Right ventricle myocardium superior (tissue), 1 donor: ENCODE results near the gene TMED4. TPM values are rescaled to one million over a fixed set of nuclear protein-coding genes. Genes with fewer than 3 reads are reported as not detected.
A peak's percentile ranks its signal among the peaks of the same experiment; 100 is the strongest.

Source experiments
- ATAC-seq: fragments of 200-7000 bp; cut with Tn5 transposase; one replicate; pipeline ENCODE4 v1.9.1; 2020; ENCODE audit warnings: mild to moderate bottlenecking; ENCODE audit not compliant: poor library complexity
- DNase-seq: peaks from one replicate; pipeline ENCODE4 v3.0.0-alpha.2; 2020
- intact Hi-C: fragments of 100-400 bp; cut with DNase I; formaldehyde crosslinking; loops from one replicate; pipeline ENCODE4 v1.11.2; 2022
- long read RNA-seq: library from polyadenylated mRNA; unstranded; transcript quantifications from one replicate; pipeline ENCODE4 v2.0.0, GENCODE V29; 2021
- total RNA-seq: library from RNA; stranded (reverse); fragmentation: NEBNext Ultra II Directional; extraction: Animal tissue kit (Norgen Biotek cat#: 25700); gene quantifications from one replicate; pipeline ENCODE4 v1.2.1, GENCODE V29; 2021
- donor health status: DM: no; HTN: yes; CAD: no; lungs with severe emphysema.

The TMED4 gene
- 47.6 TPM for total RNA-seq
- long read RNA-seq, transcript TMED4-205 (4 exons, 1,755 nt), result minor isoform, 42 of 122 reads
- long read RNA-seq, transcript TMED4-203 (5 exons, 2,322 nt), result major isoform, 70 of 122 reads
- long read RNA-seq, partial matches to known transcripts, result 2 of 122 reads
- long read RNA-seq, other reads (novel, unspliced or antisense), result 7 of 122 reads

DNA sequence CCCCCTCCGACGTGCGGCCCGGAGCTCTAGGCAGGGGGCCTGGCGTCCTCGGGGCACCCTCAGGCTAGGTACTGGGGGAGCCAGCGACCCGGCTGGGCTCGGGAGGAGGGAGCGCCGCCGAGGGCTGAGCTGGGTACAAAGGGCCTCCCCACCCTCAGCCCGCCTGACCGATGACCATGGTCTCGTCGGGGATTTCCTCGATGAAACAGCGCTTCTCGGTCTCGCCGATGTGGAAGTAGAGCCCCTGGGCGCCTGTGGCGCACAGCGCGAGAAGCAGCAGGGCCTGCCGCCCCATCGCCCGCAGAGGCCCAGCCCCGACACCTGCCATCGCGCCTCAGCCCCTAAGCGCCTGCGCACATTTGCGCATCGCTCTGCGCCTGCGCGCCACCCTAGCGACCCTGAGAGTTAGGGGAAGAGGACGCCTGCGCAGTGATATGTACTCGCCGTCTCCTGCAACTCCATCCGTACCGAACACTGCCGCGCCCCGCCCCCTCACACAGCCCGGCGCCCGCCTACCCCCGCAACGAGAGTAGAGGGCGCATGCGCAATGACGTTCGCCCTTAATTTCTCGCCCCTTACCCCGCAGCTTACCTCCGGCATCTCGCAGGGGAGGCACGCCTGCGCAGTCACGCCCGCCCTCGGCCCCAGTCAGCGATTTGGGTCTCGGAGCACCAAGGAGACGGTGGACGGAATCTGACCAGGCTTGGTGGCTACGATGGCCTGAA is at the start of gene TMED4:
TMED4 (minus strand) TSS at position 353 of the 725 bp plus-strand sequence; CDS start at position 328, 25 bp downstream.
- DNase-seq (peak; percentile 100), ATAC-seq (peak; percentile 98)
- intact Hi-C loops, result no loop called here

DNA sequence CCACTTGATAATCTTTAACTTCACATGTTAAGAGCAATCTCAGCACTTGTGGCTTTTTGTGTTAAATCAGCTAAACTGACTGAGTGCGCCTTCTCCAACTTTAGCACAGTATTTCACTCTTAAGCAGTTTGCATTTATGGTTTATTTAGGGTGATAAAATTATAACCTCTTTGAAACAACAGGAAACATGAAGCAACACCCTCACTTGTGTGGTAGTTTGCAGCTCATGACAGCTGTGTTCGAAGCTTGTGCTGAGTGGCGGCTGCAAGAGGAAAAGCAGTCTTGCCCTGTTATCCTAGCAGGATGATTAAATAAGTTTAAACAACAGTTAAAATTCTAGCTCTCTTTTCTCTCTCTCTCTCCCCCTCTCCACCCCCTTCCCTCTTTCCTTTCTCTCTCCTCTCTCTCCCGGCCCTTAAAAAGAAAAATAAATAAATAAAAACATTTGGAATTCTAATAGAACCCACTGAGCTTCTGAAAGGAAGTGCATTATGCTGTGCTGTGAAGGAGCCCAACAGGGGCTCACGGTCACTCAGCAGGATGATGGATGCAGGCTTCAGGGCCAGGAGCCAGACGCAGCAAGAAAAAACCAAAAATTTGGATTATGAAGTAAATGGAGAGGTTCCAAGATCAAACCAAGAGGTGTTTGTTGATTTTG is 49.6 kb upstream of the TMED4 start:
- DNase-seq, result no peak
- ATAC-seq, result no peak

DNA sequence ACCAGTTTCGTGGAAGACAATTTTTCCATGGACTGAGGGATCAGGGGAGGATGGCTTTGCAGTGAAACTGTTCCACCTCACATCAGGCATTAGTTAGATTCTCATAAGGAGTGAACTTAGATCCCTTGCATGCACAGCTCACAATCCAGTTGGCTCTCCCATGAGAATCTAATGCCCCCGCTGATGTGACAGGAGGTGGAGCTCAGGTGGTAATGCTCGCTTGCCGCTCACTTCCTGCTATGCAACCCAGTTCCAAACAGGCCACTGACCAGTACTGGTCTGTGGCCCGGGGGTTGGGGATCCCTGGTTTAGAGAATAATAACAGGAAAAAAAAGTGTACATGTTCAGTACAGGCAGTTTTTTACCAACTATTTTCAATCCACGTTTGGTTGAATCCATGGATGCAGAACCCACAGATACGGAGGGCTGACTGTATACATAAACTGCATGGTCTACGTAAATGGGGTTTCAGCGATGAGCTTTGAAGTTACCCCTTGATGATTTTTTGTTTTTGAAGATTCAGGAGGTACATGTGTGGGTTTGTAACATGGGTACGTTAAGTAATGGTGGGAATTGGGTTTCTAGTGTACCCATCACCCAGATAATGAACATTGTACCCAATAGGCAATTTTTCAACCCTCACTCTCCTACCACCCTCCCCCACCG is 48.9 kb upstream of the TMED4 start:
- DNase-seq (no peak), ATAC-seq (no peak)
- intact Hi-C loops, result no loop called here

More for the DNA sequence above, 49.6 kb upstream of the TMED4 start:
- intact Hi-C loops, result no loop called here

DNA sequence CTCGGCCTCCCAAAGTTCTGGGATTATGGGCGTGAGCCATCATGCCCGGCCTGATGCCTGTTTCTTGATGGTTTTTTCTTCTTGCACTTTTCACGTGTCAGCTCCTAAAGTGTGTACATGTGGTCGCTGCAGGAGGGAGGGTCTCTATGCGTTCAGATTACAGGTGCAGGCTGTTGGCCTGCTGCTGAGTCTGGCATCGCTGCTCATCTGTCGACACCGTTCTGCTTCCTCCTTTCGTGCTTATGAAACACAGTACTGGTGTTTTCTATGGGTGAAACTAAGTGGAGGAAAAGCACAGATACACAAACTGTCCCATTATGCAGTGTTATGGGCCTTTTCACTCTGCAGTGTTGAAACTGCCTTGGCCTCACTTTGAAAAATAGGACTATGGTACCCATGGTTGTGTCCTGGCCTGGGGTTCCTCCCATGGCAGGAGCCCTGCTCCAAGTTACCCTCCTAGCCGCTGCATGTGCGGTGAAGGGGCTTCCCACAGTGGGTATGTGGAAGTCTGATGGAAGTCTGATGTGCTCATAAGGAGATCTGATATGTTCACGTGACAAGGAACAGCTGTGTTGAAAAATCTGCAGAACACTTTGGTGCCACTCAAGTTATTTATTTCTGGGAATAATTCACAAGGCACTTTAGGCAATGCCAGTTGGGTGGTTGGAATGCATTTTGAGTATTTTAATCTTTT is 47.9 kb upstream of the TMED4 start:
- intact Hi-C loops, result no loop called here
- ATAC-seq (no peak), DNase-seq (no peak)

DNA sequence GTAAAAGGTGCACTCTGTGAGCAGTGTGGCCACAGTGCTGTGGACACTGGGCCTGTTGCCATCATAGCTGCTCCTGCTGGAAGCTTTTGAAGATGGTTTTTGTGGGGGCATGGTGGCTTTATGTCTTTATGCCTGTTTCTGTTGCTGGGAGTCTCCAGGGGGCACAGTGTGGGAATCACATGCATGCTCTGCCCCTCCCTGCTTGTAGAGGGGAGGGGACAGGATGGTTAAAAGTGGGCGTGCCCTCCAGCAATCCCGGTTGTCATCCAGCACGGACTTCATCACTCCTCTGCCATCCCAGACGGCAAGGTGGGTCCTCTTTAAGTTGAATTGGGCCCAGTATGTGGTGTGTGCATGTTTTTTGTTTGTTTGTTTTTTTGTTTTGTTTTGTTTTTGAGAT is 44.6 kb upstream of the TMED4 start:
- ATAC-seq (no peak), DNase-seq (no peak)
- intact Hi-C loops, result no loop called here

DNA sequence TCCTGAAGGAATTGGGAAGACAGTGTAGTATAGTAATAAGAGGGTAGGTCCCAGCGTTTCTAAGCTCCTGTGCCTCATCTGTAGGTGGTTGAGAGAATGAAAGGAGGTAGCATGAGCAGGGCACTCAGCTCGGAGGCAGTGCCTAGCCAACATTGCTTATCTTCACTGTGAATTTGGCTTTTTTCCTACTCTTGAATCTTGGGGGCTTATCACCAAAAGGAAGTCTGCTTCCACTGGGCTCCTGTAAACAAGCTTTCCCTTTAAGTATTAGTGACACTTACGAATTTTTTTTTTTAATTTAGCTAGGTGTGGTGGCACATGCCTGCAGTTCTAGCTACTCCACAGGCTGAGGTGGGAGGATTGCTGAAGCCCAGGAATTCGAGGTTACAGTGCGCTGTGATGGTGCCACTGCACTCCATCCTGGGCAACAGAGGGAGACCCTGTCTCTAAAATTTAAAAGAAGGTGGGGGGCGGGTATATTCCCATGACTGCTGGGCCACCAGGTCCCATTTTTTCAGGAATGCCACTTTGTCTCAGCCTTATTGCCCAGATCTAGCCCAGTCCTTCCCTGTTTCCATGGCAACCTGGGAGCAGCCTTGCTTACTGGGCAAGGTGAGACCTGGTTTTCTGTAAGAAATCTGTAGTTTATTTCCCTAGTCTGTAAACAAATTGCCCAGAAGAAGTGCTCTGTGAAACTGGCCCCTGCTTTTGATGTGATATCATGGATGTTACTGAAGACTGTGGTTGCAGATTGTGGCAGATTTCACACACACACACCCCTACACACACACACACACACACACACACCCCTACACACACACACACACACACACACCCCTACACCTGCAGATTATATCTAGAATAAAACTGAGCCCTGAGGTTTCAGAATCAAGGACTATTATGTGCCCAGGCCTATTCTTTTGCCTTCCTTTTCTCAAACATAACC is 43.8 kb upstream of the TMED4 start:
- DNase-seq (no peak), ATAC-seq (no peak)
- intact Hi-C loops, result no loop called here

DNA sequence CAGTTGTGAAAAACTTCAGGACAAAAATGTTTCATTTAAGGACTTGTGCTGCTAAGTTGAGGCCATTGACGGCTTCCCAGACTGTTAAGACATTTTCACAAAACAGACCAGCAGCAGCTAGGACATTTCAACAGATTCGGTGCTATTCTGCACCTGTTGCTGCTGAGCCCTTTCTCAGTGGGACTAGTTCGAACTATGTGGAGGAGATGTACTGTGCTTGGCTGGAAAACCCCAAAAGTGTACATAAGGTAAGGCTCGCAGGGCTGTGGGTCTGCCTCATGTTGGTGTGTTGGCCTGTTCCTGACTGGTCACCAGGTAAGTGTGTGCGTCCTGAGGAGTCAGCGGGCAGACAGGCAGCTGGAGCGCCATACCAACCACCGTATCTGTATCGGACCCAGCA is 42.3 kb upstream of the TMED4 start:
- no peak for ATAC-seq
- DNase-seq, result no peak
- intact Hi-C loops, result no loop called here

DNA sequence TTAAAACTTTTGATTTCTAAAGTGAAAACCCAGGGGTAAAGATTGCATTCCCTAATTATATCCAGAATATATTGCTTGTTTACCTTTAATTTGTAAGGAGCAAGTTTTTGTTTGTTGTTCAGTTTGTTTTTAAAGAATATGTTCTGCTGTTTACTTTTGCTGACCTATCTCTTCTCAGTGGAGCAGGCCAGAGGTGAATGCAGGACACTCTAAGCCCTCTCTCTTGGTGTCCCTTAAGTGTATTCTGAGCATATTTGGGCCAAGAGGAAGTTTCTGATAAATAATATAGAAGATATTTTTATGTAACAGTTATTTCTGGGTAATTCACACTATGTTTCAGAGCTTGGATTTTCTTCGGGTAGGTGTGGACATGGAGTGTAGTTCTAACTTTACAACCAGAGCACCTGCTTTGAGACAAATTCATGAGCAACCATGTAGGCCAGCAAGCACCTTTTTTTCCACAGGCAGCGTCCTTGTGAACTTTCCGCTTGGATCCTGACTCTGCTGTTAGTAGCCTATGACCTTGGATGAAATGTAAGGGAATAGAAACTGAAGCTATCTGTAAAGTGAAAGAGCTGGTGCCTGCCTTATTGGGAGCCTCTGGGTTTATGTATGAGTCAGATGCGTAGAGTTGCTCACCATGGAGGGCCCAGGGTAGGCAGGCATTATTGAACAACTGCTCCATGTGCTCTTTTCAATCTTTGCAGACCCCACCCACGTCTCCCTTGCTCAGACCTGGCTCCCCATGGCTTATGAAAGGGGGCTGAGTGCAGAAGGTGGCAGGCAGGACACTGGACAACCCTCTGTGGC is 40.5 kb upstream of the TMED4 start:
- DNase-seq (no peak), ATAC-seq (peak; percentile 38)
- intact Hi-C loops, result no loop called here

DNA sequence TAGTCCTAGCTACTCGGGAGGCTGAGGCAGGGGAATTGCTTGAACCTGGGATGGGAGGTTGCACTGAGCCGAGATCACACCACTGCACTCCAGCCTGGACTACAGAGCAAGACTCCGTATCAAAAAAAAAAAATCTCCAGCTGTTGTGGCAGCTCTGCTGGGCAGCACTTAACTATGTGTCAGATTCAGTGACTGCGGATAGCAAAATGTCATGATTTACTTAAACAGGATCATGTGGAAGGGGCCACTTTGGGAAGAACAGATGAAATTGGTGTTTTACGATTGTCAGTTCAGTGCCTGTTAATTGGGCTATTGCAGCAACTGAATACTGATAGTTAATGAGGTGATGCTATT is 39.7 kb upstream of the TMED4 start:
- no peak for DNase-seq
- intact Hi-C loops, result no loop called here
- ATAC-seq, result no peak

DNA sequence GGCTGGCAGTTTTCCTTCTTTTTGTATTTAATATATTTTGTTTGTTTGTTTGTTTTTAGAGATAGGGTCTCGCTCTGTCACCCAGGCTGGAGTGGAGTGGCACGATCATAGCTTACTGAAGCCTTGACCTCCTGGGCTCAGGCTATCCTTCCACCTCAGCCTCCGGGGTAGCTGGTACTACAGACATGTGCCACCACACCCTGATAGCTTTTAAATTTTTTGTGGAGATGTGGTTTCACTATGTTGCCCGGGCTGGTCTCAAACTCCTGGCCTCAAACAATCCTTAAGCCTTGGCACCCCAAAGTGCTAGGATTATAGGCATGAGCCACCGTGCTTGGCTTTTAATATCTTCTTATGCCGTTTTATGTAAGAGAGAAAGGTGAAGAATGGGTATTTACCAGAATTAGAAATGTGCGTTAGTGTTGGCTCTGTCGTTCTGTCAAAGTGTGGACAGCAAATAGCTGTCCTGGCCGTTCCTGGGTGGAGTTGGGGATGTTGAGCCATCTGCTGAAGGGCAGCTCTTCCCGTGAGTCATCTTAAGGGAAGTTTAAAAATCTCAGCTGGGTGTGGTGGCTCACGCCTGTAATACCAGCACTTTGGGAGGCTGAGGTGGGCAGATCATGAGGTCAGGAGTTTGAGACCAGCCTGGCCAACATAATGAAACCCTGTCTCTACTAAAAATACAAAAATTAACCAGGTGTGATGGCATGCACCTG is 39.2 kb upstream of the TMED4 start:
- ATAC-seq, result peak; percentile 44

DNA sequence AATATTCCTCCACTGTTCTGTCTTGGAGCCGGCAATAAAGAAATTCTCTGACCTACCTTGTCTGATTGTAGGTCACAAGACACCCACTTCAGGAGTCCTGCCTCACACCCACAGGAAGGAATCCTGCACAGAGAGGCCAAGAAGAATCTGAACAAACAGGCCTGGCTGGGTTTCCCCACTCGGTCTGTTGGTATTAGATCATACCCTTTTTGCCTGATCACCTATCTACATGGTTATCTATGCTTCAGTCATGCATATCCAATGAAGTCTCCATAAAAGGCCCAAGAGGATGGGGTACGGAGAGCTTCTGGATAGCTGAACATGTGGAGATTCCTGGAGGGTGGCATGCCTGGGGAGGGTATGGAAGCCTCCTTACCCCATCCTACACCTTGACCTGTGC is 36.7 kb upstream of the TMED4 start:
- no peak for ATAC-seq
- no peak for DNase-seq

More for the DNA sequence above, 39.2 kb upstream of the TMED4 start:
- intact Hi-C loops, result no loop called here
- peak; percentile 58 for DNase-seq

DNA sequence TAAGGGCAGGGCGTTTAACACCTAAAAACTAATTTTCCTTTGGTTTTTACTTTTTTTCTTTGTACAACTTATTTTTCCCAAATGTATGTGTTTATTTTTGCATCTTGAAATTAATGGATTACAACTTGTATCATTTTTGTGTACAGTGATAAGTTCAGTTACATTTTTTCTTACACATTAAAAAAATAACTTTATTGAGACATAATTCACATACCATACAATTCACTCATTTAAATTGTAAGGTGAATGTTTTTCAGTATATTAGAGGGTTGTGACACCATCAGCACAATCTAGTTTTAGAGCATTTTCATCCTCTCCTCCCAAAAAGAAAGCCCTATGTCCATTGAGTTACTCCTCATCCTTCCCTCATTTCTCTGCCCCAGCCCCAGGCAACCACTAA is 36.0 kb upstream of the TMED4 start:
- DNase-seq (no peak), ATAC-seq (no peak)
- intact Hi-C loops, result no loop called here

More for the DNA sequence above, 36.7 kb upstream of the TMED4 start:
- intact Hi-C loops, result no loop called here

DNA sequence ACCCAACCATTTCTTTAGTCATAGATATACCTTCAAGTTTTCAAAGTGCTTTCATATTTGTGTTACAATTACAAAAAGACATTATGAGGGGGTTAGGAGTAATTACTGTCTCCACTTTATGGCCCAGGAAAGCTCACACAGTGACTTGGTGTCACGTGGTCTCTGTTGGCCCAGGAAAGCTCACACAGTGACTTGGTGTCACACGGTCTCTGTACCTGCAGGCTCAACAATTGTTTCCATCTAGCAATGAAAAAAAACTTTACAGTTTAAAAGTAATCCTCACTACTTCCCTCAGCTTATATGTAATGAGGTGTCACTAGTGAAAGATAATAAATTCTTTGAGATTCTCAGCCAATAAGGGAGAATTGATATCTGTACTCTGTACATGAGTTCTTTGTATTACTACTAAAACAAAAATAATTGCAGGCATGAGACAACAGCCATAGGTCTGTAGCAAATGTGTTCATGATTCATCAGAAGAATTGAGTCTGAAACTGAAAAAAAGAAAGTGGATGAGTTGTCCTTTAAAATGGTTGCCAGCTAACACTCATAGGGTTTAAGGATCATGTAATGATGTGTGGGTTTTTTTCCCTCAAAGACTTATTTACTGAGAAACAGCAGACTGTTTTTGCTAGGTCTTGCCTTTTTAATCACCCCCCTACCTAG is 35.3 kb upstream of the TMED4 start:
- intact Hi-C loops, result no loop called here
- no peak for DNase-seq
- no peak for ATAC-seq

DNA sequence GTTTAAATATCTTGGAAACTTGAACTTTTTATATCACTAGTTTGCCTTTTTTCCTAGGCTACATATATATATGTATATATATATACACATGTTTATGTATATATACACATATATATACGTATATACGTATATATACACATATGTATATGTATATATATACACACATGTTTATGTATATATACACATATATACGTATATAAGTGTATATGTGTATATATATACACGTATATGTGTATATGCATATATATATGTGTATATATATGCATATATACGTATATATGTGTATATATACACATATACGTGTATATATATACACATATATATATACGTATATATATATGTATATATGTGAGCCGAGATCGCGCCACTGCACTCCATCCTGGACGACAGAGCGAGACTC is 34.5 kb upstream of the TMED4 start:
- no peak for ATAC-seq
- intact Hi-C loops, result no loop called here
- no peak for DNase-seq

DNA sequence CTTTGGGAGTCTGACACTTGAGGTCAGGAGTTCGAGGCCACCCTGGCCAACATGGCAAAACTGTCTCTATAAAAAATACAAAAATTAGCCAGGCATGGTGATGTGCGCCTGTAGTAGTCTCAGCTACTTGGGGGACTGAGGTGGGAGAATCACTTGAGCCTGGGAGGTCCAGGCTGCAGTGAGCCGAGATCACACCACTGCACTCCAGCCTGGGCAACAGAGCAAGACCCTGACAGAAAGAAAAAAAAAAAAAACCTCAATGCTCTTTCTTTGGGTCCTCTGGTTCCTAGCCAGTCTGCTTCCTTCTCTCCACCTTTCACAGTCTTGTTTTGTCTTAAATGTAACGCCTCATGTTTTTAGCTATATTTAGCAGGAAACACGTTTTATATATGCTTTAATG is 33.8 kb upstream of the TMED4 start:
- no peak for ATAC-seq
- no peak for DNase-seq
- intact Hi-C loops, result no loop called here

DNA sequence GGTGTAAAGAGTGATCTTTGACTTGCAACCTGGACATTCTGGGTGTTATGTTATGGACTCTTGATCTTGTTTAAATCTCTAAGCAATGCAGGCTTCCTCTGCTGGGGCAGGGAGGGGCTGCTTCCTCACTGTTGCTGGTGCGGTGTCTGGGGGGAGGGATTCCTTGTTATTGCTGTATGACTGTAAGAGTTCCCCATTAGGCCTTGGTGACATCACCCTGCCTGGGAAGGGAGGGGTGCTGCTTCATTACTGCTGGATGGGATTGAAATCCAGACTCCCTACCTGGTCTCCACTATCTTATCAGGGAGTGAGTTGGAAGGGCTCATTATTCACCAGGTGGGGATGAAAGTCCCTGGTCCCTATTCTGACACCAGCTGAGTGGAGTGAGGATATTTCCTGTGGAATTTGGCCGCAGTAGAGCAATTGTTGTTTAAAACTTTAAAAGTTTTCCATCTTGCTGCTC is 33.1 kb upstream of the TMED4 start:
- DNase-seq (peak; percentile 66), ATAC-seq (peak; percentile 57)
- intact Hi-C loops, result no loop called here
